Right lobe of liver (tissue), 4 donors: ENCODE results near the gene RHO.

Experiments
- POLR2A ChIP-seq: fragments of 450-650 bp; IDR thresholded peaks from one replicate; pipeline ENCODE4 v1.6.1; 2017; ENCODE audit warnings: antibody characterized with exemption, mild to moderate bottlenecking
- TF ChIP-seq, protein P1 (sequence below), 4 donors: fragments of 200-600 bp in 3 of 4; fragments of 450-650 bp in 1 of 4; IDR thresholded peaks; one replicate each; pipeline versions ENCODE4 v1.5.1 to v1.8.0; 2016 to 2022; ENCODE audit warnings: antibody characterized with exemption in 4 of 4, mild to moderate bottlenecking in 2 of 4
- donor health status: DM: no; HTN: no; CAD: no.
- donor health status: DM: no; HTN: no; CAD: no.
- donor health status: DM: no; HTN: yes; CAD: no.

DNA sequence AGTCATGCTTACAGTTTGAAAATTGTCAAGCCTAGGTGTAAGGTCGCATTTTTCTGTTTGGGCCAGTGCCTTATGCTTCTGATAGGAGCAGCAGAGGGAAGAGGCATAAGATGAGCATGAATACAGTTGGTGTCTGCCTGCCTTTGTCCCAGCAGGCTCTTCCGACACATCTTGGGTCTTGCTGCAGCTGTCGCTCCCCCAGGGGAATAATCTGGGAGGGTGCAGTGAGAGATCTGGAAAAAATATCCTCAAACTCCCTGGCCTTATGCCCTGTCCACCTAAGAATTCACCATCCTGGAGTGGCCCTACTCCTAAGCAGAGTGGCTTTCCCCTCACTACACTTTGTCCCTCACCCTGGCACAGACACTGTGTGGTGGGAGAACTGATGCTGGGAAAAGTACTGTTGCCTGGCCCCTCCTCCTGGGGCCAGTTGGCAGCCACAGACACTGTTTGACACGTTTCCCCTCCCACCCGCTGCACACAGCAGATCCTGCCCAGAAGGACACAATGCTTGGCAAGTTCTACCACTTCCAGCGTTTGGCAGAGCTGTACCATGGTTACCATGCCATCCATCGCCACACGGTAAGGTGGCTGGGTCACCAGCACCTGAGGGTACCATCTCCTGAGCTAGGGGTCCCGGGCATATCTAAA lies 21.1 kb upstream of the RHO start:
- TF ChIP-seq, protein P1, sequence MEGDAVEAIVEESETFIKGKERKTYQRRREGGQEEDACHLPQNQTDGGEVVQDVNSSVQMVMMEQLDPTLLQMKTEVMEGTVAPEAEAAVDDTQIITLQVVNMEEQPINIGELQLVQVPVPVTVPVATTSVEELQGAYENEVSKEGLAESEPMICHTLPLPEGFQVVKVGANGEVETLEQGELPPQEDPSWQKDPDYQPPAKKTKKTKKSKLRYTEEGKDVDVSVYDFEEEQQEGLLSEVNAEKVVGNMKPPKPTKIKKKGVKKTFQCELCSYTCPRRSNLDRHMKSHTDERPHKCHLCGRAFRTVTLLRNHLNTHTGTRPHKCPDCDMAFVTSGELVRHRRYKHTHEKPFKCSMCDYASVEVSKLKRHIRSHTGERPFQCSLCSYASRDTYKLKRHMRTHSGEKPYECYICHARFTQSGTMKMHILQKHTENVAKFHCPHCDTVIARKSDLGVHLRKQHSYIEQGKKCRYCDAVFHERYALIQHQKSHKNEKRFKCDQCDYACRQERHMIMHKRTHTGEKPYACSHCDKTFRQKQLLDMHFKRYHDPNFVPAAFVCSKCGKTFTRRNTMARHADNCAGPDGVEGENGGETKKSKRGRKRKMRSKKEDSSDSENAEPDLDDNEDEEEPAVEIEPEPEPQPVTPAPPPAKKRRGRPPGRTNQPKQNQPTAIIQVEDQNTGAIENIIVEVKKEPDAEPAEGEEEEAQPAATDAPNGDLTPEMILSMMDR (IDR thresholded peaks at IDR 0.05), result no peak
- TF ChIP-seq POLR2A, result no peak
